Astrocyte (in vitro differentiated cells and primary cell): ENCODE results near the gene LMO1. TPM values are rescaled to one million over a fixed set of nuclear protein-coding genes. Genes with fewer than 3 reads are reported as not detected.

Experiments
- DNase-seq: peaks from one replicate; pipeline ENCODE4 v3.0.0-alpha.2; 2010; ENCODE audit warnings: low read depth
- FAIRE-seq: peaks from 2 replicates; lab custom pipeline; 2011; peaks lifted over from hg19 to GRCh38; lab: Jason Lieb, UNC
- H2AFZ ChIP-seq: 2 replicates; pipeline ENCODE4 v1.6.0; 2012; ENCODE audit warnings: low read depth, low read length, inconsistent platforms
- H3K27ac ChIP-seq: 2 replicates; pipeline ENCODE4 v1.5.1; 2011; ENCODE audit warnings: low read depth, low read length, inconsistent platforms
- H3K27me3 ChIP-seq: 2 replicates; pipeline ENCODE4 v1.6.0; 2011; ENCODE audit warnings: low read length, inconsistent platforms; ENCODE audit not compliant: insufficient read depth
- H3K36me3 ChIP-seq: 2 replicates; pipeline ENCODE4 v1.5.1; 2011; ENCODE audit warnings: low read length, inconsistent platforms; ENCODE audit not compliant: insufficient read depth
- H3K4me1 ChIP-seq: 2 replicates; pipeline ENCODE4 v1.5.1; 2011; ENCODE audit warnings: low read length, inconsistent platforms; ENCODE audit not compliant: insufficient read depth
- H3K4me2 ChIP-seq: 2 replicates; pipeline ENCODE4 v1.6.0; 2012; ENCODE audit warnings: low read length, inconsistent platforms
- H3K4me3 ChIP-seq: 2 replicates; pipeline ENCODE4 v1.5.1; 2011; ENCODE audit warnings: low read depth, mild to moderate bottlenecking, low read length, inconsistent platforms; ENCODE audit not compliant: insufficient read depth
- H3K79me2 ChIP-seq: 2 replicates; pipeline ENCODE4 v1.6.0; 2012; ENCODE audit warnings: mild to moderate bottlenecking, low read length, inconsistent platforms; ENCODE audit not compliant: insufficient read depth
- H3K9ac ChIP-seq: 2 replicates; pipeline ENCODE4 v1.6.0; 2012; ENCODE audit warnings: mild to moderate bottlenecking, low read length, inconsistent platforms
- H3K9me3 ChIP-seq: 2 replicates; pipeline ENCODE4 v1.5.1; 2012; ENCODE audit warnings: low read depth, mild to moderate bottlenecking, low read length, inconsistent platforms; ENCODE audit not compliant: insufficient read depth
- H4K20me1 ChIP-seq: 2 replicates; pipeline ENCODE4 v1.6.0; 2012; ENCODE audit warnings: low read length, inconsistent platforms; ENCODE audit not compliant: insufficient read depth
- H3K27ac Mint-ChIP-seq: one replicate; pipeline ENCODE4 v1.8.0; 2021; ENCODE audit warnings: mild to moderate bottlenecking, mixed read lengths; ENCODE audit not compliant: unreplicated experiment
- H3K27me3 Mint-ChIP-seq: one replicate; pipeline ENCODE4 v1.8.0; 2021; ENCODE audit warnings: low read depth, mixed read lengths; ENCODE audit not compliant: unreplicated experiment
- H3K36me3 Mint-ChIP-seq: one replicate; pipeline ENCODE4 v1.8.0; 2021; ENCODE audit warnings: low read depth, mixed read lengths; ENCODE audit not compliant: unreplicated experiment
- H3K4me1 Mint-ChIP-seq: one replicate; pipeline ENCODE4 v1.8.0; 2021; ENCODE audit warnings: low read depth, mixed read lengths; ENCODE audit not compliant: unreplicated experiment
- H3K4me3 Mint-ChIP-seq: one replicate; pipeline ENCODE4 v1.8.0; 2021; ENCODE audit warnings: mild to moderate bottlenecking, moderate library complexity, mixed read lengths; ENCODE audit not compliant: unreplicated experiment
- H3K9me3 Mint-ChIP-seq: one replicate; pipeline ENCODE4 v1.8.0; 2021; ENCODE audit warnings: mild to moderate bottlenecking, mixed read lengths; ENCODE audit not compliant: unreplicated experiment
- EZH2 ChIP-seq: IDR thresholded peaks from 2 replicates; pipeline ENCODE4 v1.6.1; 2012; ENCODE audit warnings: mild to moderate bottlenecking, low read length, inconsistent platforms; ENCODE audit not compliant: insufficient read depth
- total RNA-seq: library from RNA; stranded (reverse); gene quantifications from 2 replicates; pipeline ENCODE4 v1.2.1, GENCODE V29; 2021
- TF ChIP-seq, protein P1 (sequence below): IDR thresholded peaks from 2 replicates; pipeline ENCODE4 v1.5.1; 2011; ENCODE audit warnings: low read depth, mild to moderate bottlenecking, inconsistent platforms, low read length, moderate library complexity; ENCODE audit not compliant: insufficient read depth

The LMO1 gene
- total RNA-seq, 1 donor from 2014 or later, result 1.5 TPM

GRCh38 chr11:8230921-8231847 is 32.5 kb downstream of the LMO1 start:
- H3K4me3 Mint-ChIP-seq, result no peak overlapping the region
- H3K27ac Mint-ChIP-seq, result no peak overlapping the region
- peaks cover 28% of the 10 kb centered on the region for H3K4me1 Mint-ChIP-seq
- Histone ChIP-seq H3K27me3 (peaks cover 2% of the 10 kb centered on the region), H3K79me2 (no peaks in the 10 kb centered on the region), H3K9me3 (no peaks in the 10 kb centered on the region), H3K4me3 (no peak overlapping the region), H3K4me2 (no peak overlapping the region), H3K36me3 (no peaks in the 10 kb centered on the region), H3K4me1 (peaks cover 17% of the 10 kb centered on the region), H3K27ac (no peak overlapping the region), H2AFZ (no peak overlapping the region), H4K20me1 (no peaks in the 10 kb centered on the region), H3K9ac (no peak overlapping the region)
- H3K27me3 Mint-ChIP-seq, result peaks cover 29% of the 10 kb centered on the region
- FAIRE-seq, result no peak
- H3K36me3 Mint-ChIP-seq, result no peaks in the 10 kb centered on the region
- DNase-seq, result no peak
- TF ChIP-seq, protein P1, sequence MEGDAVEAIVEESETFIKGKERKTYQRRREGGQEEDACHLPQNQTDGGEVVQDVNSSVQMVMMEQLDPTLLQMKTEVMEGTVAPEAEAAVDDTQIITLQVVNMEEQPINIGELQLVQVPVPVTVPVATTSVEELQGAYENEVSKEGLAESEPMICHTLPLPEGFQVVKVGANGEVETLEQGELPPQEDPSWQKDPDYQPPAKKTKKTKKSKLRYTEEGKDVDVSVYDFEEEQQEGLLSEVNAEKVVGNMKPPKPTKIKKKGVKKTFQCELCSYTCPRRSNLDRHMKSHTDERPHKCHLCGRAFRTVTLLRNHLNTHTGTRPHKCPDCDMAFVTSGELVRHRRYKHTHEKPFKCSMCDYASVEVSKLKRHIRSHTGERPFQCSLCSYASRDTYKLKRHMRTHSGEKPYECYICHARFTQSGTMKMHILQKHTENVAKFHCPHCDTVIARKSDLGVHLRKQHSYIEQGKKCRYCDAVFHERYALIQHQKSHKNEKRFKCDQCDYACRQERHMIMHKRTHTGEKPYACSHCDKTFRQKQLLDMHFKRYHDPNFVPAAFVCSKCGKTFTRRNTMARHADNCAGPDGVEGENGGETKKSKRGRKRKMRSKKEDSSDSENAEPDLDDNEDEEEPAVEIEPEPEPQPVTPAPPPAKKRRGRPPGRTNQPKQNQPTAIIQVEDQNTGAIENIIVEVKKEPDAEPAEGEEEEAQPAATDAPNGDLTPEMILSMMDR, result no peak
- no peak for TF ChIP-seq EZH2
- H3K9me3 Mint-ChIP-seq, result no peaks in the 10 kb centered on the region

GRCh38 chr11:8230178-8230859 is 33.4 kb downstream of the LMO1 start:
- no peak for DNase-seq
- H3K4me1 Mint-ChIP-seq, result peaks cover 23% of the 10 kb centered on the region
- Histone ChIP-seq H3K36me3 (no peaks in the 10 kb centered on the region), H3K4me1 (peaks cover 17% of the 10 kb centered on the region), H3K9ac (no peak overlapping the region), H3K79me2 (no peaks in the 10 kb centered on the region), H3K27ac (no peak overlapping the region), H3K4me3 (no peak overlapping the region), H3K27me3 (peaks cover 2% of the 10 kb centered on the region), H4K20me1 (no peaks in the 10 kb centered on the region), H3K4me2 (no peak overlapping the region), H3K9me3 (no peaks in the 10 kb centered on the region), H2AFZ (no peak overlapping the region)
- H3K9me3 Mint-ChIP-seq, result no peaks in the 10 kb centered on the region
- peaks cover 29% of the 10 kb centered on the region for H3K27me3 Mint-ChIP-seq
- no peaks in the 10 kb centered on the region for H3K36me3 Mint-ChIP-seq
- no peak overlapping the region for H3K4me3 Mint-ChIP-seq
- H3K27ac Mint-ChIP-seq, result no peak overlapping the region
- no peak for FAIRE-seq
- TF ChIP-seq, protein P1, result no peak
- TF ChIP-seq EZH2, result no peak
